ENCODE data around the gene RAB35.

RAB35 gene

DNA sequence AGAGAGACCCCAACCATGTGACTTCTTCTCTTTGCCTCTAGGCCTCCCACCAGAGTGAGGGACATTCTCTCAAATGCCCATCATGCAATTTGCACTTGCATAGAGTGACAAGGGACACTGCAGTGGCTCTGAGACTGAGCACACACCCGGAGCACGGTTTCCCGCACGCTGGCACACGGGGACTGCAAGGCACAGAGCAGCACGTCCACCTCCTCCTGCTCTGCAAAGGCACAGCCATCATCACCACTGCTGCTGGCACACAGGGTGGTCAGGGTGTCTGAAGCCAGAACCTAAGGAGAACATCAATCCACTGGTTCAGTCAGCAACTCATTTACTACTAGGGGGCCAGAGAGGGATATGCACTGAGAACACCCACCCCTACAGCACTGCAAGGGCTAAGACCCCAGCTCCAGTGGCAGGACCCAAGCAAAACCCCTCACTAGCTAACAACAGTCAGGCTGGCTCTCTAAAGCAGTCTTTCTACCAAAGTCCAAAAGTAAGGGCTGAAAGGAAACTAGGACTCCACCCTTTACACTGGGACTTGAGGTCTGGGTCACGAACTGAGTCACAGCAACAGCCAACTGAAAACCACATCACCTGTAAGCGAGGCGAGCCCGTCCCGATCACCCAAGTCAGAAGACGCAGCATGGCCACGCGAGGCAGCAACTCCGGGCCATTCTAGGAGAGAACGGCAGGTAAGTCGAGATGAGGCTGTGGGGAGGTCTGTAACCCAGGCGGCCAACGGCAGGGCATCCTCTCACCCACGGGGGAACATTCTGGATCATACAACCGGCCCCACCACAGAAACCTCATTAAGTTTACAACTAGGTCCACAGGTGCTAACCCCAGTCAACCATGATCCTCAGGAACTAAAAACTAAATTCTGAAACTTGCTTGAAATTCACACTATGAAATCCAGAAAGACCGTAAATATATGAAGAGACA lies 40.0 kb upstream of the RAB35 start:
- TF ChIP-seq, protein P1, sequence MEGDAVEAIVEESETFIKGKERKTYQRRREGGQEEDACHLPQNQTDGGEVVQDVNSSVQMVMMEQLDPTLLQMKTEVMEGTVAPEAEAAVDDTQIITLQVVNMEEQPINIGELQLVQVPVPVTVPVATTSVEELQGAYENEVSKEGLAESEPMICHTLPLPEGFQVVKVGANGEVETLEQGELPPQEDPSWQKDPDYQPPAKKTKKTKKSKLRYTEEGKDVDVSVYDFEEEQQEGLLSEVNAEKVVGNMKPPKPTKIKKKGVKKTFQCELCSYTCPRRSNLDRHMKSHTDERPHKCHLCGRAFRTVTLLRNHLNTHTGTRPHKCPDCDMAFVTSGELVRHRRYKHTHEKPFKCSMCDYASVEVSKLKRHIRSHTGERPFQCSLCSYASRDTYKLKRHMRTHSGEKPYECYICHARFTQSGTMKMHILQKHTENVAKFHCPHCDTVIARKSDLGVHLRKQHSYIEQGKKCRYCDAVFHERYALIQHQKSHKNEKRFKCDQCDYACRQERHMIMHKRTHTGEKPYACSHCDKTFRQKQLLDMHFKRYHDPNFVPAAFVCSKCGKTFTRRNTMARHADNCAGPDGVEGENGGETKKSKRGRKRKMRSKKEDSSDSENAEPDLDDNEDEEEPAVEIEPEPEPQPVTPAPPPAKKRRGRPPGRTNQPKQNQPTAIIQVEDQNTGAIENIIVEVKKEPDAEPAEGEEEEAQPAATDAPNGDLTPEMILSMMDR (conservative IDR thresholded peaks at IDR 0.05; ENCODE audit: low read length) = no peak
- DNase-seq (ENCODE audit: low read depth) = no peak
- H3K4me3 ChIP-seq (ENCODE audit: low read length) = no peak overlapping the region

DNA sequence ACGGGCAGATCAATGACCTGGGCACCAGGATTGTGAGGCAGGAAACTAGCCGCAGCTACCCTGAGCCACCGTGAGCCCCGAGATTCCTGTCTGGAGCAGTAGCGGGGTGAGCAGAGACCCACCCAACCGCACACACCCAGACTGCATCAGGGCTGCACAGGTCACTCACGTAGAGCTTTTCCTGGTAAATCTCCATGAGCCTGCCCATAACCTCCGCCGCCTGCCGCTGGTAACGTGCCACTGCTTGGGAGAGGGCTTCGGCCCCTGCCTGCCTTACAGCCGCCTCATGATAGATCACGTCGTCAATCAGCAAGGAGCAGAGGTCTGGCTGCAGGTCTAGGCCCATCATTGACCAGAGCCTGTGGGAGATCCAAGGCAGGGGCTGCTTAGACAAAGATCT lies 38.5 kb upstream of the RAB35 start:
- no peak overlapping the region for H3K4me3 ChIP-seq (ENCODE audit: low read length)
- no peak for DNase-seq (ENCODE audit: low read depth)
- TF ChIP-seq, protein P1 (conservative IDR thresholded peaks at IDR 0.05; ENCODE audit: low read length) = no peak

DNA sequence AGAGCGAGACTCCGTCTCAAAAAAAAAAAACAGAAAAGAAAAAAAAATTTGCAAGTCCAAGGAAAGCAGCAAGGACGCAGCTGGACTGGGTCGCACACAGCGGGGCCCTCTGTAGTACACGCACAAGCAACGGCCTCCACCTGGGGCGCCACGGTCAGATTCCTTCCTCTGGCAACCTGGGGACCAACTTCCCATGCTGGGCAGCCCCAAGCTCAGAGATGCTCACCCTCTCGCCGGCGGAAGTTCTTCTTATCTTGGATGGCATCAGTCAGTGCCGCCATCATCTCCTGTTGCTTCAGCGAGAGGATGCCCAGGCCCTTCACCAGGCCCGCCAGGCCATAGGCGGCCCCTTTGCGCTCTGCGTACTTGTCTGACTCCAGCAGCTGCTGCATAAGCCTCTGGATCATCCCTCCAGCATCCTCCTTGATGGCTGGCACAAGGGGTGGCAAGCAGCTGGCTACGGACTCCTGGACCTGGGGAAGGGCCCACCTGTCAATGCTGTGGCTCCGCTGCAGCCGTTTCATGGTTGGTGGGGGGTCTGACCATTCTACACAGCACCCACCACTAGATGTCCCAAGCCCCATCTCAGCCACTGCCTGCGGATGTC lies 34.5 kb upstream of the RAB35 start:
- no peak for DNase-seq (ENCODE audit: low read depth)
- H3K4me3 ChIP-seq (ENCODE audit: low read length) = no peak overlapping the region
- TF ChIP-seq, protein P1 (conservative IDR thresholded peaks at IDR 0.05; ENCODE audit: low read length) = no peak

DNA sequence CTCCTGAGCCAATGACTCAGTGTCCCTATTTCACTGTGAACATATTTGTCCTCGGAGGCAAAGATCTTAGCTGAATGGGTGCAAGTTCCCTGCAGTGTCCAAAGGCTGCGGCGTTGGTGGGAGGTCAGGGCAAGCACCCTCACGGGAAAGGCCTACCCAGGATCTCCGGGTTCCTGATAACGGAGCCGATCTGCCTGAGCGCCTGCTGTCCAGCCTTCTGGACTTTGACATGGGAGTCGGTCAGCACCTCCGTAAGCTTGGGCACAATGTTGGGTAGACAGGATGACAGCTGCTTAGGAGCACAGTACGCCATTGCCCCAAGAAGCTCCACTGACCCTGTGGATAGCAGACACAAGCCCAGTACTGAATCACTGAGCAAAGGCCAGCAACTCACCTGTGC lies 31.5 kb upstream of the RAB35 start:
- DNase-seq (ENCODE audit: low read depth) = no peak
- no peak overlapping the region for H3K4me3 ChIP-seq (ENCODE audit: low read length)
- TF ChIP-seq, protein P1 (conservative IDR thresholded peaks at IDR 0.05; ENCODE audit: low read length) = no peak

DNA sequence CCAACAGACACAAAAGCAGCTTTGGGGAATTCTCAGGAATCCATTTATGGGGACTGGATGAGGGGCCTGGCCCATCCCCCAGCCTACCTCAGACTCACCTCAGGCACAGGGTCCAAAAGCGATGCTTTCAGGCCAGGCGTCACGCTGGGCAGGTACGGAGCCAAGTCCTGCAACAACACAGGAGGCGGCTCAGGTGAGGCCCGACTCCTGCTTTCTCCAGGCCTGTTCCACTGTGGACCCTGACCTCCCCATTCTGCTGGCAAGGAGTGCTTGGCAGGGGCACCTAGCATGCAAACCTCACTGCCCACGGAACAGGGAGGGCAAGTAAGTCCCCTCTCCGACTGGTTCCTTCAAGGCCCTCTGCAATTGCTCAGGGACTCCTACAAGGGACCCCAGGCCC lies 28.6 kb upstream of the RAB35 start:
- TF ChIP-seq, protein P1 (conservative IDR thresholded peaks at IDR 0.05; ENCODE audit: low read length) = no peak

DNA sequence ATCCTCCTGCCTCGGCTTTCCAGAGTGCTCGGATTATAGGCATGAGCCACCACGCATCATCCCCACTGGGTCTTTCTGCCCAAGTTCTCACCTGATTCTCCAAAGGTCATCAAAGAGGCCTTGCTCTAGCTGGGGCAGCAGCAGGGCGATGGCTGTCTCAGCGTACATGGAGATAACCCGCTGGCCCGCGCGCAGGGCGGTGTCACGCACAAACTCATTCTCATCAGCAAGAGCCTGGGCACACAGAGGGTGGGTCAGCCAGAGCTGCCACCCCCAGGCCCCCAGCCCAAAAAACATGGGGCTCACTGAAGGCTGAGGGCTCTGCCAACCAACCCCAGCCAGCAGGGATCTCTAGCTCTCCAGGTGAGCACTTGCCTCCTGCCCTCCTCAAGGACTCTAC lies 27.7 kb upstream of the RAB35 start:
- no peak for DNase-seq (ENCODE audit: low read depth)
- TF ChIP-seq, protein P1 (conservative IDR thresholded peaks at IDR 0.05; ENCODE audit: low read length) = no peak
- no peak overlapping the region for H3K4me3 ChIP-seq (ENCODE audit: low read length)

More for the DNA sequence above, 28.6 kb upstream of the RAB35 start:
- no peak for DNase-seq (ENCODE audit: low read depth)
- no peak overlapping the region for H3K4me3 ChIP-seq (ENCODE audit: low read length)
